Left kidney (tissue), 2 donors: ENCODE data around the gene ANKRD53. TPM values are rescaled to one million over a fixed set of nuclear protein-coding genes. Genes with fewer than 3 reads are reported as not detected.
"Not testable (repeated sequence)": the region's sequence is repeated elsewhere in the genome, so short reads cannot be mapped to it uniquely, and the experiment has no call there.

Source experiments
- DNase-seq: peaks from one replicate; pipeline ENCODE4 v3.0.0-alpha.2; 2013
- polyA plus RNA-seq: library from polyadenylated mRNA; unstranded; fragments of 120-200 nt; gene quantifications from one replicate; pipeline ENCODE4 v1.2.1, GENCODE V29; 2013; ENCODE audit not compliant: insufficient read length

Gene ANKRD53
- polyA plus RNA-seq, 1 donor = 0.90 TPM

DNA sequence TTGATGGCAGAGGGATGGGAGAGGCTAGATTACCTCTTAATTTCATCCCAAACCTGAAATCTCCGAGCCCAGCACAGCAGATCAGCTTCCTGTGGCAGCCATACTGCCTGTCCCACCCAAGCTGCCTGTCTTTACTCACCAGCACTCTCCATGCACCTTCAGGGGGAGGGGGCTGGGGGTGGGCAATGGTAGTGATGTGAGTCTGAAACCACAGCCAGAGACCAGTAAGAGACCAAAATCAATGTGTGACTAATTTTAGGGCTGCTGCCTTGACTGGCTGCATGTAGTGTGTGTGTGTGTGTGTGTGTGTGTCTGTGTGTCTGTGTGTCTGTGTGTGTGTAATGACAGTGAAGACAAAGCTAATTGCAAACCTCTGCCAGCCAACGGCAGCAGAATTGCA lies 27.9 kb downstream of the ANKRD53 start:
- no peak for DNase-seq

DNA sequence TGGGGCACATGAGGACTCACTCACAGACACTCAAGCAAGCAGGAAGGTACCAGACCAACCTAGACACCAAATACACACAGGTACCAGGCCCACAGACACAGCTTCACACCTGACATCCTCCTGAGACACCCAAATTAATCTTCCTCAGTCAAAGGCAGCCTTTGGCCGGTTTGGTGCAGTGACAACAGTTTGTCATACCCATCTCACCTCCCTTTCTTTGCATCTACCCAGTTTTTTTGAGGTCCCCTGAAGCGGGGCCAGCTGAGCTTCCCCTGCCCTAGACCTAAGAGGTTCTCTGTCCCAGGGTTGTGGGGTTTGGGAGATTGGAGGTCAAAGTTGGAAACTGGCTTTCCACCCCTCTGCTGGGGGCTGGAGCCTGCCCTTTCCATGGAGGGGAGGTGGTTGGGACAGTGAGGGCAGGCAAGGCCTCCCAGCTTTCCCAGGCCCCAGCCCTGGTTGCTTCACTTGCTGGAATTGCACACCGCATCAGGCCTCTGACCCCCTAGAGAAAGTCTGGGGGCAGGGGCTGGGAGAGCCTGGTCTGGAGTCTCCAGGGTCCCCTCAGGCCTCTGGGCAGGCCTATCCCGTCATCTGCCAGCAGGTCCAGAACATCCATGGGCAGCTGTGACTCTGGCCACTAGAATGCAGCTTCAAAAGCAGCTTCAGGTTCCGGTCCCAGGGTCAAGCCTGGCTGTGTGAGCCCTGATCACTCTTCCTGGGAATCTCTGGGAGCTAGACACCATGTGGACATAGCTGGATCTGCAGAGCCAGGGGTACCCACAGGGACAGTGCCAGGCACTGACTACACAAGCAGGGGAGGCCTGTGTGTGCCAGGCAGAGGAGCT lies 28.7 kb downstream of the ANKRD53 start:
- DNase-seq = no peak

DNA sequence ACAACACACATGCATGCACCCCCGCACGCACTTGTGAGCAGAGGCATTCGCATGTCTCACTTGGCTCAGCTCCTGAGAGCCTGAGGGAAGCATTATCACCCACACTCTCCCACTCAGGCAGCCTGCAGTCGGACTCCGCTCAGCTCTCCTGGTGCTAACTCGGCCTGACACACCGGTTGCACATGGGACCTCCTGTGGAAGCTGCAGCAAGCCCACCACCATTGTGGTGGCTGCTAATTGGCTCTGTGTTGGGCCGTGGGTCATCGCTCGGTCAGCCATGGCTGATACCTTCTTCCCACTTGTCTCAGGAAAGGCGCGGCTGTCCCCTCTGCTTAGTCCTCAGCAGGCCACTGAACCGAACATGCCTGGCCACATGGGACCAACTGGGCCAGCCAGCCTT lies 29.9 kb downstream of the ANKRD53 start:
- DNase-seq = no peak

DNA sequence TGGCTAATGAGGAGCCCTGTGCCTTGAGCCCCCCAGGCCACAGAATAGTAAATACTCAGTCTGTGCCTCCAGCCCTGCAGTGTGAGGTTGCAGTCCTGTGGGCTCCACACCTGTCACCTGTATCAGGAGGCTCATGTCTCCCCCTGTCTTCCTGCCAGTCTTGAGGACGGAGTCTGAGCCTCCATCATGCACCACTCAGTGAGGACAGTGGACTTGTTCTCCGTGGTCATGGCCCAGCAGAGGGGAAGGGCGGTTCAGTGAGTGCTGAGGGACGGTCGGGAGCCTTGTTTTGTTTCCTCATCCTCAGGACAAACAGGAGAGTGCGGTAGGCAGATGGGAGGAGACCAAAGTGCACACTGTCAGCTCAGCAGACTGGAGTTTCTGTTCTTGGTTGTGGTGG lies 33.4 kb downstream of the ANKRD53 start:
- DNase-seq = not testable (repeated sequence)

DNA sequence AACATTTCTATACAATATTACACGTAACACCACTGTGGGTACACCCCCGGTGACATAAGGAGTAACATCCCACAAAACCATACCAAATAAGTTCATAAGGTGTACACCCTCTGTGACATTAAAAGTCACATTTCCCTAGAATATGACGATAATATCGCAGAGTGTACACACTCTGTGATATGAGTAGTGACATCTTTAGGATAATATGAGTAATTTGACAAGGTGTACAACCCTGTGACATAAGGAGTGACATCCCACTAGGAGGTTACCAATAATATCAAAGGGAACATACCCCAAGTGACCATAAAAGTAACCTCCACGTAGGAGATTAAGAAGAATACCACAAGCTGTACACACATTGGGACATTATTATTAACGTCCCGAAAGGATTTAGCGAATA lies 40.2 kb downstream of the ANKRD53 start:
- DNase-seq = no peak

DNA sequence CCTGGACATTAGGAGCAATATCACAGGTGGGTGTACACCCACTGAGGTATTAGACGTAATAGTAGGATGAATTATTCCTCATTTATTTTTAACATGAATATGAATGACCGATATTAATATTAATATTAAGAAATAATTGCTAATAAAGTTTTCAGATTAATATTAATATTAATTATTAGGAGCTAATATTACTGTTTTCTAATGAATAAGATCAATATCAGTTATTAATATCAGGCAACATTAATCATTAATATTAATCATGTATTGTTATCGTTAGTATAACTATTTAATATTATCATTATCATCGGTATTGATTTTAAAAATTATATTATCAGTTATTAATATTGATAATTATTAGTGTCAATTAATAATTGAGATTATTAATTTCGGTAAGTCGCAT lies 41.6 kb downstream of the ANKRD53 start:
- not testable (repeated sequence) for DNase-seq

DNA sequence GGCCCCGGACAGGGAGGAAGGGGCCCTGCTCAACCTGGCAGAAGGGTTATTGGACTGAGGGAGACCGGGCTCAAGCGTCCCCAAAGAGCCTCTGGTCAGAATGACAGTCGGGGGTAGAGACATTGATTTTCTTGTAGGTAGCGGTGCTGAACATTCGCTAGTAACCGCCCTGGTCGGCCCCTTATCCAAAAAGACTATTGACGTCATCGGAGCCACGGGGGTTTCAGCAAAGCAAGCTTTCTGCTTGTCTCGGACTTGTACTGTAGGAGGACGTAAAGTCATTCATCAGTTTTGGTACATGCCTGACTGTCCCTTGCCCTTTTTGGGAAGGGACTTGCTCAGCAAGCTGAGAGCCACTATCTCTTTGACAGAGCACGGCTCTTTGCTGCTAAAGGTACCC lies 43.0 kb downstream of the ANKRD53 start:
- not testable (repeated sequence) for DNase-seq

DNA sequence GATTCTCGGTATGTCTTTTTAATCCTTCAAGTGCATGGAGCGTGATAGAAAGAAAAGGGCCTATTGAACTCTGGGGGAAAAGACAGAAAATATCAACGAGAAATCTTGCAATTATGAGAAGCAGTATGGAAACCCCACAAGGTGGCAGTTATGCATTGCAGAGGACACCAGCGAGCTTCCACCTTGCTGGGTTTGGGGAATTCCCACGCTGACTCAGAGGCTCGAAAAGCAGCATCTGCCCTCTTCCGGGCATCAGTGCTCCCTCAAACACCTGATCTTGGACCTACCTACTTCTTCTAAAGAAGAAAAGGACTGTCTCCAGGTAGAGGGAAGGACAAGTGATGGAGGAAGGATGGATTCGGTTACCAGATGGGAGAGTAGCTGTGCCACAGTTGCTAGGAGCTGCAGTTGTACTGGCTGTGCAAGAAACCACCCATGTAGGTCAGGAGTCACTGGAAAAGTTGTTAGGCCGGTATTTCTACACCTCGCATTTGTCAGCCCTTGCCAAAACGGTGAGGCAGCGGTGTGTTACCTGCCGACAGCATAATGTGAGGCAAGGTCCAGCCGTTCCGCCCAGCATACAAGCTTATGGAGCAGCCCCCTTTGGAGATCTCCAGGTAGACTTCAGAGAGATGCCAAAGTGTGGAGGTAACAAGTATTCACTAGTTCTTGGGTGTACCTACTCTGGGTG lies 45.3 kb downstream of the ANKRD53 start:
- peak; percentile 26 for DNase-seq

Other genes with a start within 250 kb of the ANKRD53 start
- 6.0 TPM for gene ADD2, start 210.4 kb upstream of the ANKRD53 start, polyA plus RNA-seq
- gene FIGLA, start 188.0 kb upstream of the ANKRD53 start, polyA plus RNA-seq = not detected
- 0.12 TPM for gene CLEC4F, start 158.0 kb upstream of the ANKRD53 start, polyA plus RNA-seq
- not detected for gene CD207, start 142.8 kb upstream of the ANKRD53 start, polyA plus RNA-seq
- 0.71 TPM for gene VAX2, start 78.1 kb upstream of the ANKRD53 start, polyA plus RNA-seq
- 58.5 TPM for gene ATP6V1B1, start 42.7 kb upstream of the ANKRD53 start, polyA plus RNA-seq
- gene TEX261, start 16.2 kb downstream of the ANKRD53 start, polyA plus RNA-seq = 62.1 TPM
- gene NAGK, start 90.0 kb downstream of the ANKRD53 start, polyA plus RNA-seq = 93.5 TPM
- gene MCEE, start 151.6 kb downstream of the ANKRD53 start, polyA plus RNA-seq = 28.3 TPM
- 55.8 TPM for gene MPHOSPH10, start 152.0 kb downstream of the ANKRD53 start, polyA plus RNA-seq
- 21.6 TPM for gene PAIP2B, start 248.5 kb downstream of the ANKRD53 start, polyA plus RNA-seq